Calu3 (cell line): ENCODE measurements around the gene PLEKHG3. TPM values are rescaled to one million over a fixed set of nuclear protein-coding genes. Genes with fewer than 3 reads are reported as not detected.

Experiments
- BruUV-seq: library from RNA; stranded (reverse); fragments of 400-500 nt; replicated peaks from 2 replicates; lab custom pipeline; 2021; lab: Mats Ljungman, UMichigan
- CTCF ChIA-PET: fragments of 300-600 bp; sonication (Branson Sonifier 250); formaldehyde crosslinking; loops from one replicate; lab custom pipeline; 2022; ENCODE audit warnings: antibody characterized with exemption; lab: Charles Lee
- DNase-seq: peaks from one replicate; pipeline ENCODE4 v3.0.0; 2022
- H3K27ac Mint-ChIP-seq: one replicate; pipeline ENCODE4 v1.8.0; 2022; ENCODE audit warnings: mixed read lengths; ENCODE audit not compliant: unreplicated experiment
- H3K27me3 Mint-ChIP-seq: one replicate; pipeline ENCODE4 v1.8.0; 2022; ENCODE audit warnings: mixed read lengths; ENCODE audit not compliant: unreplicated experiment
- H3K36me3 Mint-ChIP-seq: one replicate; pipeline ENCODE4 v1.8.0; 2022; ENCODE audit warnings: mild to moderate bottlenecking, moderate library complexity, mixed read lengths; ENCODE audit not compliant: insufficient read depth, unreplicated experiment
- H3K4me1 Mint-ChIP-seq: one replicate; pipeline ENCODE4 v1.8.0; 2022; ENCODE audit warnings: mild to moderate bottlenecking, low read depth, mixed read lengths; ENCODE audit not compliant: unreplicated experiment
- H3K4me3 Mint-ChIP-seq: one replicate; pipeline ENCODE4 v1.8.0; 2022; ENCODE audit warnings: mild to moderate bottlenecking, low read depth, moderate library complexity, mixed read lengths; ENCODE audit not compliant: unreplicated experiment
- H3K9me3 Mint-ChIP-seq: one replicate; pipeline ENCODE4 v1.8.0; 2022; ENCODE audit warnings: low read depth, mixed read lengths; ENCODE audit not compliant: unreplicated experiment
- CTCF ChIP-seq: fragments of 200-600 bp; IDR thresholded peaks from one replicate; pipeline ENCODE4 v1.8.0; 2022; ENCODE audit warnings: antibody characterized with exemption; ENCODE audit not compliant: unreplicated experiment
- intact Hi-C: fragments of 100-400 bp; cut with micrococcal nuclease; formaldehyde crosslinking; loops from one replicate; pipeline ENCODE4 v1.10.0; 2022; ENCODE audit not compliant: unreplicated experiment
- total RNA-seq: library from RNA; stranded (reverse); gene quantifications from 2 replicates; pipeline ENCODE4 v1.2.3, GENCODE V29; 2022

Gene PLEKHG3
- total RNA-seq, 1 experiment from 2014 or later = 39.0 TPM

- DNase-seq = peak; percentile 52
- intact Hi-C loops = loop anchor here (5.0 kb wide), 1 partner anchor 44 kb away; no protein-coding TSS in a partner anchor
- peaks cover 63% of the 10 kb centered on the region for H3K4me1 Mint-ChIP-seq
- no peak for TF ChIP-seq CTCF
- H3K4me3 Mint-ChIP-seq = peak overlapping the region; percentile 70
- H3K36me3 Mint-ChIP-seq = peaks cover 35% of the 10 kb centered on the region
- H3K27me3 Mint-ChIP-seq = no peaks in the 10 kb centered on the region
- peak overlapping the region; percentile 89 for H3K27ac Mint-ChIP-seq
- TSS peak; percentile 82 for BruUV-seq
- peaks cover 3% of the 10 kb centered on the region for H3K9me3 Mint-ChIP-seq
- CTCF ChIA-PET = interaction anchor here (1.1 kb wide), 1 partner anchor 9 kb away, joined by 3 read pairs; no protein-coding TSS in a partner anchor
Measured at GRCh38 chr14:64715628-64716412, 11.6 kb downstream of the PLEKHG3 start.

GRCh38 chr14:64717870-64718269 is 13.6 kb downstream of the PLEKHG3 start:
- peak; percentile 38 for DNase-seq
- Mint-ChIP-seq H3K4me1 (peaks cover 78% of the 10 kb centered on the region), H3K9me3 (peaks cover under 1% of the 10 kb centered on the region), H3K27me3 (no peaks in the 10 kb centered on the region), H3K27ac (peak overlapping the region; percentile 89), H3K4me3 (peak overlapping the region; percentile 70), H3K36me3 (peaks cover 35% of the 10 kb centered on the region)
- BruUV-seq = no TSS peak
- CTCF ChIA-PET = interaction anchor here (1.6 kb wide), 1 partner anchor 10 kb away, joined by 6 read pairs; no protein-coding TSS in a partner anchor
- TF ChIP-seq CTCF = no peak
- intact Hi-C loops = loop anchor here (5.0 kb wide), 1 partner anchor 46 kb away; no protein-coding TSS in a partner anchor

- peak overlapping the region; percentile 15 for H3K4me3 Mint-ChIP-seq
- BruUV-seq = no TSS peak
- CTCF ChIA-PET = no interaction called here
- peaks cover 80% of the 10 kb centered on the region for H3K4me1 Mint-ChIP-seq
- no peaks in the 10 kb centered on the region for H3K9me3 Mint-ChIP-seq
- no peak for TF ChIP-seq CTCF
- H3K27ac Mint-ChIP-seq = peak overlapping the region; percentile 89
- intact Hi-C loops = loop anchor here (5.0 kb wide), 1 partner anchor 46 kb away; no protein-coding TSS in a partner anchor
- H3K27me3 Mint-ChIP-seq = no peaks in the 10 kb centered on the region
- DNase-seq = no peak
- peaks cover 35% of the 10 kb centered on the region for H3K36me3 Mint-ChIP-seq
Measured at GRCh38 chr14:64718762-64719161, 14.5 kb downstream of the PLEKHG3 start.

- intact Hi-C loops = loop anchor here (5.0 kb wide), 1 partner anchor 47 kb away; no protein-coding TSS in a partner anchor
- Mint-ChIP-seq H3K27ac (peak overlapping the region; percentile 88), H3K4me1 (peaks cover 85% of the 10 kb centered on the region), H3K36me3 (peaks cover 35% of the 10 kb centered on the region), H3K4me3 (peak overlapping the region; percentile 56), H3K9me3 (no peaks in the 10 kb centered on the region), H3K27me3 (no peaks in the 10 kb centered on the region)
- BruUV-seq = TSS peak; percentile 84
- no peak for TF ChIP-seq CTCF
- CTCF ChIA-PET = interaction anchor here (0.9 to 2.2 kb wide), 7 partner anchors 12 to 46 kb away, joined by 3 to 13 read pairs (median 5); partner anchors contain the start of gene PLEKHG3
- DNase-seq = no peak
Measured at GRCh38 chr14:64719601-64720000, 15.4 kb downstream of the PLEKHG3 start.
